ENCODE measurements around the gene ADAMTS16. TPM values are rescaled to one million over a fixed set of nuclear protein-coding genes. Genes with fewer than 3 reads are reported as not detected.

The ADAMTS16 gene
- total and polyA plus RNA-seq, 9 of the 15 experiments (the other 6 are each of a cell fraction or from before 2014, with no cell fraction given) = not detected

DNA sequence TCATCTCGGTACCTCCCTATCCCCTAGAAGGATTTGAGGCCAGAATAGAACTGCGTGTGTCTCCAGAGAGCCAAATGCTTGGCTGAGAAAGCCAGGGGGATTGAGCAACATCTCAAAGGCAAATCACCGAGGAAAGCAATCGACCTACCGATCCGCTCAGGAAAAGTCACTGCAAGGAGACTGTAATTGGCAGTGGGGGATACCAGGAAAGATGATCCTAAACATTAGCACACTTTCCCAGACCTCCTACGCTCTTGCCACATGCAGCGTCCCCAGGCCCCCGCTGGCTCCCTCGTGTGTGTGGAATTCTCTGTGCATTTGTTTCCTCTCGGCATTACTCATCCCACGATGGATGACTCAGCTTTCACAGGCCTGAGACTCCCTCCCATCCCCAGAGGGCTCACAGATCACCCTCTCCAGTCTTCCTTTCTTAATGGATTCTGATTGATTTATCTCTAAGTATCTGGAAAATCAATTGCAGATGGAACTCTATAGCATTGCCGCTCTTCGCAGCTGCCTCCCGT, 200.1 kb downstream of the ADAMTS16 start (continued):
- TF ChIP-seq XRCC3 (IDR thresholded peaks at IDR 0.05) = no peak
- TF ChIP-seq, protein P1, sequence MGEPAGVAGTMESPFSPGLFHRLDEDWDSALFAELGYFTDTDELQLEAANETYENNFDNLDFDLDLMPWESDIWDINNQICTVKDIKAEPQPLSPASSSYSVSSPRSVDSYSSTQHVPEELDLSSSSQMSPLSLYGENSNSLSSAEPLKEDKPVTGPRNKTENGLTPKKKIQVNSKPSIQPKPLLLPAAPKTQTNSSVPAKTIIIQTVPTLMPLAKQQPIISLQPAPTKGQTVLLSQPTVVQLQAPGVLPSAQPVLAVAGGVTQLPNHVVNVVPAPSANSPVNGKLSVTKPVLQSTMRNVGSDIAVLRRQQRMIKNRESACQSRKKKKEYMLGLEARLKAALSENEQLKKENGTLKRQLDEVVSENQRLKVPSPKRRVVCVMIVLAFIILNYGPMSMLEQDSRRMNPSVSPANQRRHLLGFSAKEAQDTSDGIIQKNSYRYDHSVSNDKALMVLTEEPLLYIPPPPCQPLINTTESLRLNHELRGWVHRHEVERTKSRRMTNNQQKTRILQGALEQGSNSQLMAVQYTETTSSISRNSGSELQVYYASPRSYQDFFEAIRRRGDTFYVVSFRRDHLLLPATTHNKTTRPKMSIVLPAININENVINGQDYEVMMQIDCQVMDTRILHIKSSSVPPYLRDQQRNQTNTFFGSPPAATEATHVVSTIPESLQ (CRISPR knock-in tag; IDR thresholded peaks at IDR 0.05) = no peak
- TF ChIP-seq, protein P2, sequence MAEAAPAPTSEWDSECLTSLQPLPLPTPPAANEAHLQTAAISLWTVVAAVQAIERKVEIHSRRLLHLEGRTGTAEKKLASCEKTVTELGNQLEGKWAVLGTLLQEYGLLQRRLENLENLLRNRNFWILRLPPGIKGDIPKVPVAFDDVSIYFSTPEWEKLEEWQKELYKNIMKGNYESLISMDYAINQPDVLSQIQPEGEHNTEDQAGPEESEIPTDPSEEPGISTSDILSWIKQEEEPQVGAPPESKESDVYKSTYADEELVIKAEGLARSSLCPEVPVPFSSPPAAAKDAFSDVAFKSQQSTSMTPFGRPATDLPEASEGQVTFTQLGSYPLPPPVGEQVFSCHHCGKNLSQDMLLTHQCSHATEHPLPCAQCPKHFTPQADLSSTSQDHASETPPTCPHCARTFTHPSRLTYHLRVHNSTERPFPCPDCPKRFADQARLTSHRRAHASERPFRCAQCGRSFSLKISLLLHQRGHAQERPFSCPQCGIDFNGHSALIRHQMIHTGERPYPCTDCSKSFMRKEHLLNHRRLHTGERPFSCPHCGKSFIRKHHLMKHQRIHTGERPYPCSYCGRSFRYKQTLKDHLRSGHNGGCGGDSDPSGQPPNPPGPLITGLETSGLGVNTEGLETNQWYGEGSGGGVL (CRISPR knock-in tag; IDR thresholded peaks at IDR 0.05) = no peak
- no peak for TF ChIP-seq GATAD2B (IDR thresholded peaks at IDR 0.05; ENCODE audit: borderline replicate concordance)
- TF ChIP-seq MAZ (CRISPR knock-in tag; conservative IDR thresholded peaks at IDR 0.05 in 1 of 2, IDR thresholded peaks at IDR 0.05 in 1 of 2) = peak; percentile 50 to 60; a peak in 2 of 4 replicates
- TF ChIP-seq, protein P3, sequence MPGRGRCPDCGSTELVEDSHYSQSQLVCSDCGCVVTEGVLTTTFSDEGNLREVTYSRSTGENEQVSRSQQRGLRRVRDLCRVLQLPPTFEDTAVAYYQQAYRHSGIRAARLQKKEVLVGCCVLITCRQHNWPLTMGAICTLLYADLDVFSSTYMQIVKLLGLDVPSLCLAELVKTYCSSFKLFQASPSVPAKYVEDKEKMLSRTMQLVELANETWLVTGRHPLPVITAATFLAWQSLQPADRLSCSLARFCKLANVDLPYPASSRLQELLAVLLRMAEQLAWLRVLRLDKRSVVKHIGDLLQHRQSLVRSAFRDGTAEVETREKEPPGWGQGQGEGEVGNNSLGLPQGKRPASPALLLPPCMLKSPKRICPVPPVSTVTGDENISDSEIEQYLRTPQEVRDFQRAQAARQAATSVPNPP (IDR thresholded peaks at IDR 0.05; ENCODE audit: borderline replicate concordance, insufficient read depth, insufficient read length) = no peak
- no peak for TF ChIP-seq TBL1XR1 (IDR thresholded peaks at IDR 0.05; ENCODE audit: low read length in 2 of 2)
- TF ChIP-seq ZNF263 (CRISPR knock-in tag; IDR thresholded peaks at IDR 0.05; ENCODE audit: borderline replicate concordance) = no peak
- no peak for TF ChIP-seq NBN (IDR thresholded peaks at IDR 0.05; ENCODE audit: low read depth)
- TF ChIP-seq, protein P4, sequence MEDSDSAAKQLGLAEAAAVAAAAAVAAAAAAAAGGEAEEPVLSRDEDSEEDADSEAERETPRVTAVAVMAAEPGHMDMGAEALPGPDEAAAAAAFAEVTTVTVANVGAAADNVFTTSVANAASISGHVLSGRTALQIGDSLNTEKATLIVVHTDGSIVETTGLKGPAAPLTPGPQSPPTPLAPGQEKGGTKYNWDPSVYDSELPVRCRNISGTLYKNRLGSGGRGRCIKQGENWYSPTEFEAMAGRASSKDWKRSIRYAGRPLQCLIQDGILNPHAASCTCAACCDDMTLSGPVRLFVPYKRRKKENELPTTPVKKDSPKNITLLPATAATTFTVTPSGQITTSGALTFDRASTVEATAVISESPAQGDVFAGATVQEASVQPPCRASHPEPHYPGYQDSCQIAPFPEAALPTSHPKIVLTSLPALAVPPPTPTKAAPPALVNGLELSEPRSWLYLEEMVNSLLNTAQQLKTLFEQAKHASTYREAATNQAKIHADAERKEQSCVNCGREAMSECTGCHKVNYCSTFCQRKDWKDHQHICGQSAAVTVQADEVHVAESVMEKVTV (CRISPR knock-in tag; IDR thresholded peaks at IDR 0.05) = no peak
- TF ChIP-seq, protein P5, sequence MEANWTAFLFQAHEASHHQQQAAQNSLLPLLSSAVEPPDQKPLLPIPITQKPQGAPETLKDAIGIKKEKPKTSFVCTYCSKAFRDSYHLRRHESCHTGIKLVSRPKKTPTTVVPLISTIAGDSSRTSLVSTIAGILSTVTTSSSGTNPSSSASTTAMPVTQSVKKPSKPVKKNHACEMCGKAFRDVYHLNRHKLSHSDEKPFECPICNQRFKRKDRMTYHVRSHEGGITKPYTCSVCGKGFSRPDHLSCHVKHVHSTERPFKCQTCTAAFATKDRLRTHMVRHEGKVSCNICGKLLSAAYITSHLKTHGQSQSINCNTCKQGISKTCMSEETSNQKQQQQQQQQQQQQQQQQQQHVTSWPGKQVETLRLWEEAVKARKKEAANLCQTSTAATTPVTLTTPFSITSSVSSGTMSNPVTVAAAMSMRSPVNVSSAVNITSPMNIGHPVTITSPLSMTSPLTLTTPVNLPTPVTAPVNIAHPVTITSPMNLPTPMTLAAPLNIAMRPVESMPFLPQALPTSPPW (CRISPR knock-in tag; IDR thresholded peaks at IDR 0.05) = no peak; the same call in 1 of the 2 replicates
- TF ChIP-seq CBX3 (IDR thresholded peaks at IDR 0.05; ENCODE audit: borderline replicate concordance in 1 of 2, low read length in 2 of 2) = no peak
- TF ChIP-seq FOSL1 (tag; conservative IDR thresholded peaks at IDR 0.05) = peak; percentile 98
- 0 out of 2 replicates have a peak, but pooled peaks have one; percentile 45 for TF ChIP-seq ELF2 (CRISPR knock-in tag; IDR thresholded peaks at IDR 0.05)
- TF ChIP-seq TBP (optimal IDR thresholded peaks at IDR 0.05; ENCODE audit: low read depth, low read length) = no peak
- no peak for TF ChIP-seq POLR3G (IDR thresholded peaks at IDR 0.05; ENCODE audit: extremely low read depth, insufficient read length, insufficient replicate concordance)
- TF ChIP-seq XRCC4 (IDR thresholded peaks at IDR 0.05; ENCODE audit: extremely low read depth, insufficient read depth, insufficient read length) = no peak
- peak; percentile 99 for TF ChIP-seq TEAD2 (tag; IDR thresholded peaks at IDR 0.05)
